ENCODE data around the gene ESR2. TPM values are rescaled to one million over a fixed set of nuclear protein-coding genes. Genes with fewer than 3 reads are reported as not detected.

Gene ESR2
- total and polyA plus RNA-seq, 2 donors (not counting 3 experiments of a cell fraction or from before 2014, with no cell fraction given) = 0.10 to 0.58 TPM

DNA sequence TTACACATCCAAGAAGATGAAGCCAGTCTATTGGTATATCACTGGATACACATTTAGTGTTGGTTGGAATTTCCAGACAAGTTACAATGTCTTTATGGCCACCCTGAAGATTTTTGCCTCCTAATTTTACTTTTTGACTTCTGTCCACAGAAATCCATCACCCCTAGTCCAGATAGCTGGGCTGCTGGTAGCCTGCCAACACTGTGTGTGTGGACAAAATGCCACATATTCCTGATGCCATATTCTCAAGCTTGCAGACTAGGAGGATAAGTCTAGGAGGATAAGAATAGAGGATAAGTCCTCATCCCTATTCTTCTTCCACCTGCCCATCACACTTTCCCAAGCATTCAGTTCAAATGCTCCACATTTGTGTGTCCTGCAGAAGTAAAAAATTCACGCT, 4.6 kb downstream of the ESR2 start:
- intact Hi-C loops (cut with micrococcal nuclease) = no loop called here
- no TSS peak for BruUV-seq (replicated peaks)
- Histone ChIP-seq H3K27me3 (ENCODE audit: control insufficient read depth in 2 of 2, insufficient read depth in 2 of 2, low read length in 2 of 2) (peaks cover 2 to 3% of the 10 kb centered on the region in 2 experiments), H3K9me3 (replicated peaks; ENCODE audit: control insufficient read depth, insufficient read depth, low read length) (no peaks in the 10 kb centered on the region), H3K4me3 (replicated peaks in 1 of 3; ENCODE audit: insufficient read depth in 1 of 3, low read depth in 1 of 3, low read length in 3 of 3) (no peak overlapping the region), H3K79me2 (ENCODE audit: control insufficient read depth, insufficient read depth, low read length) (no peaks in the 10 kb centered on the region), H3K9me1 (replicated peaks; ENCODE audit: control insufficient read depth, extremely low read depth, insufficient read depth, low read length) (no peaks in the 10 kb centered on the region), H3K4me2 (ENCODE audit: insufficient read depth, low read length) (no peak overlapping the region), H3K36me3 (ENCODE audit: control insufficient read depth in 2 of 2, extremely low read depth in 1 of 2, insufficient read depth in 2 of 2, low read length in 2 of 2) (no peaks in the 10 kb centered on the region), H2AFZ (ENCODE audit: low read depth, low read length) (no peak overlapping the region), H3K4me1 (ENCODE audit: control insufficient read depth, extremely low read depth, insufficient read depth, low read length) (peaks cover 8% of the 10 kb centered on the region), H3K27ac (ENCODE audit: insufficient read depth, low read depth, low read length) (no peak overlapping the region), H3K9ac (replicated peaks; ENCODE audit: extremely low read depth, insufficient read depth, low read length) (no peak overlapping the region), H4K20me1 (replicated peaks; ENCODE audit: control insufficient read depth, extremely low read depth, insufficient read depth, low read length) (no peaks in the 10 kb centered on the region)
- DNase-seq (ENCODE audit: low read depth, low spot score) (no peak), FAIRE-seq (no peak)
- ChIA-PET POLR2A (no interaction called here), CTCF (interaction anchor here (1.0 to 1.1 kb wide), 2 partner anchors 14 to 489 kb away, joined by 3 to 8 read pairs; no protein-coding TSS in a partner anchor)
- TF ChIP-seq POLR2A (IDR thresholded peaks at IDR 0.05; ENCODE audit: low read depth, low read length) (no peak), FOS (IDR thresholded peaks at IDR 0.05; ENCODE audit: borderline replicate concordance, insufficient read depth, low read length) (no peak), POLR2AphosphoS5 (IDR thresholded peaks at IDR 0.05; ENCODE audit: insufficient read depth, low read depth, low read length) (no peak), MAX (IDR thresholded peaks at IDR 0.05; ENCODE audit: insufficient read depth, insufficient read length) (no peak), GATA2 (IDR thresholded peaks at IDR 0.05; ENCODE audit: insufficient read depth, insufficient read length, low read depth, low read length) (no peak), JUN (IDR thresholded peaks at IDR 0.05; ENCODE audit: borderline replicate concordance, insufficient read depth, insufficient read length, low read depth) (no peak), MYC (IDR thresholded peaks at IDR 0.05; ENCODE audit: low read depth, low read length) (no peak), EZH2 (IDR thresholded peaks at IDR 0.05; ENCODE audit: borderline replicate concordance, low read depth, low read length, severe bottlenecking) (no peak), CTCF (IDR thresholded peaks at IDR 0.05; ENCODE audit: extremely low read depth in 1 of 2, insufficient read depth in 1 of 2, low read depth in 1 of 2, low read length in 2 of 2) (no peak)
- dilution Hi-C loops (cut with MboI; ENCODE audit: extremely low pct_ligation_motif_present, low sequenced_read_pairs) = no loop called here
